ENCODE results near the gene RBM47.

DNA sequence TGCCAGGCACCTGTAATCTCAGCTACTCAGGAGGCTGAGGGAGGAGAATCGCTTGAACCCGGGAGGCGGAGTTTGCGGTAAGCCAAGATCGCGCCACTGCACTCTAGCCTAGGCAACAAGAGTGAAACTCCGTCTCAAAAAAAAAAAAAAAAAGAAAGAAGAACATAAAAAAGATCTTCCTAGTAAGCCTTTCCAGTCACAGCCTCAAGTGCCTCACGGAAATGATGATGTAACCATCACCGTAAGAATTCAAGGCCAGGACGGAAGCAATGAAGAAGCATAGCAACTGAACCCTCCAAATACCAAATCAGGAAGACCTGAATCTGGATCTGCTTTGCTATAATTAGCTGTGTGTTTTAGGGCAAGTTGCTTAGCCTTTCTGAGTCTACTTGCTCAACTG is 28.8 kb downstream of the RBM47 start:
- TF ChIP-seq, protein P1, sequence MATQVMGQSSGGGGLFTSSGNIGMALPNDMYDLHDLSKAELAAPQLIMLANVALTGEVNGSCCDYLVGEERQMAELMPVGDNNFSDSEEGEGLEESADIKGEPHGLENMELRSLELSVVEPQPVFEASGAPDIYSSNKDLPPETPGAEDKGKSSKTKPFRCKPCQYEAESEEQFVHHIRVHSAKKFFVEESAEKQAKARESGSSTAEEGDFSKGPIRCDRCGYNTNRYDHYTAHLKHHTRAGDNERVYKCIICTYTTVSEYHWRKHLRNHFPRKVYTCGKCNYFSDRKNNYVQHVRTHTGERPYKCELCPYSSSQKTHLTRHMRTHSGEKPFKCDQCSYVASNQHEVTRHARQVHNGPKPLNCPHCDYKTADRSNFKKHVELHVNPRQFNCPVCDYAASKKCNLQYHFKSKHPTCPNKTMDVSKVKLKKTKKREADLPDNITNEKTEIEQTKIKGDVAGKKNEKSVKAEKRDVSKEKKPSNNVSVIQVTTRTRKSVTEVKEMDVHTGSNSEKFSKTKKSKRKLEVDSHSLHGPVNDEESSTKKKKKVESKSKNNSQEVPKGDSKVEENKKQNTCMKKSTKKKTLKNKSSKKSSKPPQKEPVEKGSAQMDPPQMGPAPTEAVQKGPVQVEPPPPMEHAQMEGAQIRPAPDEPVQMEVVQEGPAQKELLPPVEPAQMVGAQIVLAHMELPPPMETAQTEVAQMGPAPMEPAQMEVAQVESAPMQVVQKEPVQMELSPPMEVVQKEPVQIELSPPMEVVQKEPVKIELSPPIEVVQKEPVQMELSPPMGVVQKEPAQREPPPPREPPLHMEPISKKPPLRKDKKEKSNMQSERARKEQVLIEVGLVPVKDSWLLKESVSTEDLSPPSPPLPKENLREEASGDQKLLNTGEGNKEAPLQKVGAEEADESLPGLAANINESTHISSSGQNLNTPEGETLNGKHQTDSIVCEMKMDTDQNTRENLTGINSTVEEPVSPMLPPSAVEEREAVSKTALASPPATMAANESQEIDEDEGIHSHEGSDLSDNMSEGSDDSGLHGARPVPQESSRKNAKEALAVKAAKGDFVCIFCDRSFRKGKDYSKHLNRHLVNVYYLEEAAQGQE (IDR thresholded peaks at IDR 0.05; ENCODE audit: borderline replicate concordance) = no peak
- TF ChIP-seq SMC3 (conservative IDR thresholded peaks at IDR 0.05; ENCODE audit: poor library complexity) = no peak
- TF ChIP-seq, protein P2, sequence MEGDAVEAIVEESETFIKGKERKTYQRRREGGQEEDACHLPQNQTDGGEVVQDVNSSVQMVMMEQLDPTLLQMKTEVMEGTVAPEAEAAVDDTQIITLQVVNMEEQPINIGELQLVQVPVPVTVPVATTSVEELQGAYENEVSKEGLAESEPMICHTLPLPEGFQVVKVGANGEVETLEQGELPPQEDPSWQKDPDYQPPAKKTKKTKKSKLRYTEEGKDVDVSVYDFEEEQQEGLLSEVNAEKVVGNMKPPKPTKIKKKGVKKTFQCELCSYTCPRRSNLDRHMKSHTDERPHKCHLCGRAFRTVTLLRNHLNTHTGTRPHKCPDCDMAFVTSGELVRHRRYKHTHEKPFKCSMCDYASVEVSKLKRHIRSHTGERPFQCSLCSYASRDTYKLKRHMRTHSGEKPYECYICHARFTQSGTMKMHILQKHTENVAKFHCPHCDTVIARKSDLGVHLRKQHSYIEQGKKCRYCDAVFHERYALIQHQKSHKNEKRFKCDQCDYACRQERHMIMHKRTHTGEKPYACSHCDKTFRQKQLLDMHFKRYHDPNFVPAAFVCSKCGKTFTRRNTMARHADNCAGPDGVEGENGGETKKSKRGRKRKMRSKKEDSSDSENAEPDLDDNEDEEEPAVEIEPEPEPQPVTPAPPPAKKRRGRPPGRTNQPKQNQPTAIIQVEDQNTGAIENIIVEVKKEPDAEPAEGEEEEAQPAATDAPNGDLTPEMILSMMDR (IDR thresholded peaks at IDR 0.05; ENCODE audit: poor library complexity, severe bottlenecking) = no peak
- no peak for TF ChIP-seq EZH2 (IDR thresholded peaks at IDR 0.05; ENCODE audit: borderline replicate concordance, insufficient read depth, low read length, poor library complexity, severe bottlenecking)
- TF ChIP-seq EP300 (conservative IDR thresholded peaks at IDR 0.05; ENCODE audit: poor library complexity, severe bottlenecking) = no peak
- TF ChIP-seq RAD21 (conservative IDR thresholded peaks at IDR 0.05) = no peak
- no peak for TF ChIP-seq POLR2AphosphoS5 (IDR thresholded peaks at IDR 0.05)

Data from neural cell (in vitro differentiated cells).